ENCODE data around the gene GKN2.
A peak's percentile ranks its signal among the peaks of the same experiment; 100 is the strongest.
"Not testable (repeated sequence)": the region's sequence is repeated elsewhere in the genome, so short reads cannot be mapped to it uniquely, and the experiment has no call there.

GKN2 gene

DNA sequence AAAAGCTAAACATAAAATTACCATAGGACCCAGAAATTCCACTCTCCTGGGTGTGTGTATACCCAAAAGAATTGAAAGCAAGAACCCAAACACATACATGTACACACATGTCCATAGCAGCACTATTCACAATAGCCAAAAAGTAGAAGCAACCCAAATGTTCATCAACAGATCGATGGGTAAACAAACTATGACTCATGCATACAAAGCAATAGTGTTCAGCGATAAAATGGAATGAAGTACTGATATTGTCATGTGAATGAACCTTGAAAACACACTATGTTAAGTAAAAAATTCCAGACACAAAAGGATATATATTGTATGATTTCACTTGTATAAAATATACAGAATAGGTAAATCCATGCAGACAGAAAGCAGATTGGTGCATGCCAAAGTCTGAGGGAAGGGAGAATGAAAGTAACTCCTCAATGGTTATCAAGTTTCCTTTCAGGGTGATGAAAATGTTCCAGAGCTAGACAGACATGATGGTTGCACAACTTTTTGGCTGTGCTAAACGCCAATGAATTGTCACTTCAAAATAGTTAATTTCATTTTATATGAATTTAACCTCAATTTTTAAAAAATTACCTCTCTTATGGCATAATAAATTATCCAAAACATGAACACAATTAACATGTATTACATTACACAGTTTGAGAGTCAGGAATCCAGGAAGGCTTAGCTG is 35.5 kb downstream of the GKN2 start:
- no peak for DNase-seq

DNA sequence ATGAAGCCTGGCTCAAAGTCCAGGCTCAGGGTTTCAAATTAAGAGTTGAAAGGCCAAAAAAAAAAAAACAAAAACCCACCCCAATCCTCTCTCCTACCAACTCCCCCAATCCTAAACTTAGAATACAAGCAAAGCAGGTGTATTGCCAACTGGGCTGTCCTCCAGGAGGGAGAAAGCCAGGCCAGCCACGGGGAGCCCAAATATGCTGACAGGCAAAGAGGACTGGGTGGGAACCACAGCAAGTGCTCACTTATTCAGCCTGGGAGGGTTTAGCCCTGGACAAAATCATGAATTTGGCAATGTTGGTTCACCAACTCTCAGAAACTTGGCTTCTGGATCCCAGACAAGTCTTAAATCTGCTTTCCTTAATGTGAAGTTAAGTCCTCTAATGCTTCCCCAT is 36.5 kb downstream of the GKN2 start:
- DNase-seq: no peak

DNA sequence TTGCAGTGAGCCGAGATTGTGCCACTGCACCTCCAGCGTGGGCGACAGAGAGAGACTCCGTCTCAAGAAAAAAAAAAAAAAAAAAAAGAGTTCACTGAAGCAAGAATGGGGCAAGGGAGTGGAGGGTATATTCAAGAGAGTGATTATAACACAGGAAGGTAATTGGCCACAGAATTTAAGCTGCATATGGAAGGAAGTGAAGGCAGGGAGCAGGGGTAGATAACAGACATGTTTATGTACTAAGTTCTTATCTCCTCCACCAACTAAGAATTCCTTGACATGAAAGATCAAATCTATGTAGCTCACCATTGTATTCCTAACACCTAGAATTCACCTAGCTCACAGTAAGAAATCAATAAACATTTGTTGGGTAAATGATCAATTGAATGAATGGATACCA is 37.3 kb downstream of the GKN2 start:
- DNase-seq: no peak

DNA sequence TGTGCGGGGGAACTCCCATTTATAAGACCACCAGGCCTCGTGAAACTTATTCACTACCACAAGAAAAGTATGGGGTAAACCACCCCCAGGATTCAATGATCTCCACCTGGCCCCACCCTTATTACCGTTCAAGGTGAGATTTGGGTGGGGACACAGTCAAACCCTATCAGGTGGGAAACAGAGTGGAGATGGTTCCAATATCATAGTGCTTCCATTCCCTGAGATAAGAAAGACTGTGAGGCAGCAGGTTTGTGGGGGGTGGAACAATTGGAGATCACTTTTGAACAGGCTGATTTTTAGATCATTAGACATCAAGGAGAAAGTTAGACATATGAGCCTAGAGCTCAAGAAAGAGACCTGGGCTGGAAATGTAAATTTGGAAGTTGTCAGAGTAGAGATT is 39.3 kb downstream of the GKN2 start:
- DNase-seq: no peak

DNA sequence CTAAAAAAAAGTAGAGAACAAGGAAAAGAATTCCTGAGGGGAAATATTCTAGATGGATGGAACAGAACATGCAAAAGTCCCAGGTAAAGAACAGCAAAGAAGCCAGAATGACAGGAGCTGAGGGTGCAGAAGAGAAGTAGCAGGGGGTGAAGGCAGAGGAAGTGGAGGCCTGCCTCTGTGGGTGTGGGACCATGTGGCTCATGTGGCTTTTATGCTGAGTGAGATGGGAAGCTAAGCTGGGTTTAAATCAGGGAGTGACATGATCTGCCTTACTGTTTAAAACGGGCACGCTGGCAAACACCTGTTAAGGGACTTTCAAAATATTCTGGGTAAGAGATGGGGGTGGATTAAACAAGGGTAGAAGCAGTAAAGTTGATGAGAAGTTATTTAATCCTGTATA is 40.0 kb downstream of the GKN2 start:
- no peak for DNase-seq

DNA sequence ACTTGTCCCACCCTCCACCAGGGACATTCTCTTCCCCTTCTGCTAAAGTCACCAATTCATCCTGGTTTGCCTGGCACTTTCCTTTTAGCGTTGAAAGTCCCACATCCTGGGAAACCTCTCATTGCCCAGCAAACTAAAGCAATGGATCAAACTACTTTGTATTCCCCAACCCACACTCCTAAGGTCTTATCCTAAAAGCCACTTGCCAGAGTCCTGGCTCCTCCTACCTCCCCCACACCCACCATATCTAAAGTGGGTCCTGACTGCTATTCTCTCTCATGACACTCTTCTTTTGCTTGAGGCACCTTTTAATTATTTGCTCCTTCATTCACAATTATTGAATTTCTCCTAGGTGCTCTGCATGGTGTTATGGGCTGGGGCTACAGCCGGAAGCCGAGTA is 40.6 kb downstream of the GKN2 start:
- DNase-seq: no peak

DNA sequence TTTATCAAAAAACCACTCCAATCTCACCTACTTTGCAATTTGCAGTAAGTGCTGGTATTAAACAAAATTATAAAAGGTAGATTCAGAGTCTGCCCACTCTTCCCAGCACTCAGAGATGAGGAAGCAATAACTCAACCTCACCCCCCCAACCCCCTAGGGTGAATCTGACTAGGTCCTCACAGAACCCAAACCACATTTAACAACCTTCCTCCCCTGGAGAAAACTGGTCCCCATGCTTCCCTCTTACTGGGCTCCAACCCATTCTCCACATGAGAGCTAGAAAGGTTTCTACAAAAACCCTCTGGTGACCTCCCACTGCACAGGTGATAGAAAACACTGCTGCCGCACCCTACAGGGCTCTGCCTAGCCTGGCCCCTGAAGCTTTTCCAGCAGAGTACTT is 41.0 kb downstream of the GKN2 start:
- no peak for DNase-seq

DNA sequence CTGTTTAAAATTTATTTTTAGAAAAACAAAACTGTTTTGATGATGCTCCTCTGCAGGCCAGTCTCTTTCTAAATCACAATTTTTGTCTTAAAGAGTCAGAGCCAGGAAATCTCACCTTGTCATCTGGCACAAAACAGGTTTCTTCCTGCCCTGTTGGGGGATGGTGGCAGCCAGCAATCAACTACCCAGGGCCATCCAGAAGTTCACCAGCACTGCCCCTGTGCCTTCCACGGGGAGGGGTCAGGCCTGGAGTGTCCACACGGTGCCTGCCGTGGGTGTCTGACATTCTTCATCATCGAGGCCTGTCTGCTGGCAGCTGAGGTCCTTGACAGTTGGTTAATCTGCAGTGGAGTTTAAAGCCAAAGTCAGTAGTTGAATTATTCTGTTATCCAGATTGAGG is 41.4 kb downstream of the GKN2 start:
- no peak for DNase-seq

DNA sequence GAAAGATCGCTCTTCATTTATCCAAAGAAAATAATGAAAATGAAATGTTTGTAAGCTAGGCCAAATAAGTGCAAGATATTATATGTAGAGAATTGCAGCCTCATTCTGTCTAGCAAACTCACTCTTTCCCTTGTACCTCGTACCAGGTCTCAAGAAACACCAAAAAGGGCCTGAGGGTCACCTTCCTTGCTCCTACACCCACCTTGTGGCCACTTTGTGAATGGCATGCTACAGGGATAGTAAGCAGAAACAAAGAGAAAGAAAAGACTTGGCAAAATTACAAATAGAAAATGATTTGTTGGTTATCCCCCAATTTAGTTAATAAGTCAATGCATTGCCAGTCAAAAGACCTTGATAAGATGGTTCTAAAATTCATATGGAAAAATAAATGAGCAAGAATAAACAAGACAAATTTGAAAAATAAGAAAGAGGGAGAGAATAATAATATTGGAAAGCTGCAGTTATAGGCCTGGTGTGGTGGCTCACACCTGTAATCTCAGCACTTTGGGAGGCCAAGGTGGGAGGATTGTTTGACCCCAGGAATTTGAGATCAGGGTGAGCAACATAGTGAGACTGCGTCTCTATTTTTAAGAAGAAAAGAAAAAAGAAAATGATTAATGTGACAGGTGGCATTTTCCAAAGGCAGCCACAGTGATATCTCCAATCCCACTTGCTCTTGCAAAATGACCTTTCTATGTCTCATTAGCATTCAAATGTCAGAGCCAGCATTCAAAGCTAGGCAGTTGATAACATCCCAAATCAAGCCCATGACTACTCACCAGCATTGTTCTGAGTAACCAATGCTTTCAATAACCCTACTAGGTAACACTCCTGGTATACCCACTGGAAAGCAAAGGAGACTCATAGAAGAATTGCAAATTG is 42.7 kb downstream of the GKN2 start:
- peak; percentile 2 for DNase-seq

DNA sequence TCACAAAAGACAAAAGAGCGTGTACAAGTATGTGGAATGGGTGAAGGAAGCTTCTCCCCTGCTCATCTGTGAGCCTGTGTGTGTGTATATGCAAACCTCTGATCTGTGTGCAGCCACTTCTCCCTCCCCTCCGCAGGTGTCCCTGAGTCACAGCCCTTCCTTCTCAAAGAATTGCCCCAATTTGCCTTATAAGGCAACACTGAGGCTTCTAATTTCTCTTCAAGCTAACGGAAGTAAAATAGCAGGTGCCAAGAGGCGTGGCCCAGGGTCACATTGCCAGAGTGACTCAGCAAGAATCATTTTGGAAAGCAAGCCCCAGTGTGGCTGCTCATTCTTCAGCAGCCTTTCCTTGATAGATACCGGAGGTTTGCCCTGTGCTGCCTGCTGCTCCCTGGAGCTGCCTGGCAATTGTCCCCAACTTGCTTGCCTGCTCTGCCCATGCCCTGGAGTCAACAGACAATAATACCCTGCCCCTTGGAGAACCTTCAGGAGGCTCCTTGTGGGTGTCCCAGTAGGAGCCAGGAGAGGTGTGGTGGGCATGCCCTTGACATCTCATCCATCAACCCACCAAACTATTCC is 44.2 kb downstream of the GKN2 start:
- DNase-seq: peak; percentile 33

DNA sequence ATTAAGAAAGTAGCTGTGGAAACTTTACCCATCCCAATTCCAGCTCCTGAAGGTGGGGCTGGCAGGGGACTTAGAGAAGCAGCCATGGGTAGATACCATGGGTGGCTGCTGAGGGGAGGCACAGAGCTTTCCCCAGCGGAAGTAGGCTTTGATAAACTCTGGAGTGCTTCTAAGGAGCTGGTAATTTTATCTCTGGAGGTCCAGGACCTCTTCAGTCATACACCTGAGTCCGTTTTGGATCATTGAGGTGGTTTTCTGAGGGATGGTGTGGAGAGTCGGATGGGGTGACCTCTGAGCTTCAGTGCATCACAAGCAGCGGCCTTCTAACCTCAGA is 44.8 kb downstream of the GKN2 start:
- no peak for DNase-seq

DNA sequence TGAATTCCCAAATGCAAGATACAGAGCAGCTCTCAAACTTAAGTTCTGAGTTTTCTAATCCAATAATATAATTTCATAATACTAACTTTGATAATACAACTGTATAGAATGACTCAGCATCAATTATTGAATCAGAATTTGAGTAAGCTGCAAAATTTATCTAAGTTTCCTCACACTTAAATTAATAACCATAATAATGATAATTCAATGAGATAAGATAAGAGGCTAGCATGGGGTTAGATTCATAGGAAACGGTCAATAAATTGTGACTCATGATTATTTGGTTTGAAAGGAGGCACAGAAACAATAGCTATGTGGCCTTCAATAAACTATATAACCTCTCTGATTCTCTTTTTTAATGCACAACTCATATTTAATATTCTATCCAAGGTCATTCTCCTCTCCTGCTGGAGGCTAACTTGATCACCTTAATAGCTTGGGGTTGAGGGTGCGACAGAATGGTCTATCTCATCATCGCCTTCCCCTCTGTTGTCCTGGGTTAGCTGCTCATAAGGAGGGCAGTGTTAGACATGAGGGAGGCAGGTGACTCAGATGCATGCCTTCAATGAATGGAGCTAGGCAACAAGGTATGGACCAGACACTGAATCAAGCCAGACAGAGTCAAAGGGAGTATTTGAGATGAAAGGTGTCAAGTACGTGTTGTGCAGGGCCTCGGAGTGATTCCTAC is 45.3 kb downstream of the GKN2 start:
- DNase-seq: no peak

DNA sequence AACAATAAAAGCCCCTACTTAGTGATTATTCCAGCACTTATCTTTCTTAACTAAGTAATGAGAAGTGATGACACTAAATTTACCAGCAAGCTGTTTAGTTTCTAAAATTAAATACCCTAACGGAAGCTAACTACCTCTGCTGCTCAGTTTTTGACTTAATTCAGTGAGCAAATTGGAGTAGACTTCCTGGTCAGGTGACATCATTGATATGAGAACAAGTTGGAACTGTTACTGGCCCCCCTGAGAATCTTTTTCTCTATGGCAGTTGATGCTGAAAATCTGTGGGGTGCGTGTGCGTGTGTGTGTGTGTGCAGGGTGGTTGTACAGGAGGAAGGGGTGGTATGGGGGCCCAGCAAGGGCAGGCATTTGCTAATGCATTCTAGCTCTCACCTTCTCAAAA is 46.0 kb downstream of the GKN2 start:
- no peak for DNase-seq

DNA sequence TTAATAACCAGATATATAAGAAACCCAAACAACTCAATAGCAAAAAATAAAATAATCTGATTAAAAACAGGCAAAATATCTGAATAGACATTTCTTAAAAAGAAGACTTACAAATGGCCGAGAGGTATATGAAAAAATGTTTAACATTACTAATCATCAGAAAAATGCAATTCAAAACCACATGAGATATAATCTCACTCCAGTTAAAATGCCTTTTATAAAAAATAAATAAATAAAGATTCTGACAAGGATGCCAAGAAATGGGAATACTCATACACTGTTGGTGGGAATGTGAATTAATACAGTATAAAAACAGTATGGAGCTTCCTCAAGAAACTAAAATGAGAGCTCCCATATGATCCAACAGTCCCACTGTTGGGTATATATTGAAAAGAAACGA is 47.6 kb downstream of the GKN2 start:
- DNase-seq: no peak

DNA sequence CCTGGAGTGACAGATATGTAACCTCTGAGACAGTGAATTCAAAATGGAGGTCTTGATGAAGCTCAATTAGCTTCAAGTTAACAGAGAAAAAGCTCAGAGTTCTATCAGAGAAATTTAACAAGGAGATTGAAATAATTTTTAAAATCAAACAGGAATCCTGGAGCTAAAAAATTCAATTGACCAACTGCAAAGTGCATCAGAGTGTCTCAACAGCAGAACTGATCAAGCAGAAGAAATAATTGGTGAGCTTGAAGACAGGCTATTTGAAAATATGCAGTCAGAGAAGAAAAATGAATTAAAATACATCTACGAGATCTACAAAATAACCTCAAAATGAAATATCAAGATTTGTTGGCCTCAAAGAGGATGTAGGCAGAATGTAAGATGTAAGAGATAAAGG is 51.1 kb downstream of the GKN2 start:
- DNase-seq: no peak

DNA sequence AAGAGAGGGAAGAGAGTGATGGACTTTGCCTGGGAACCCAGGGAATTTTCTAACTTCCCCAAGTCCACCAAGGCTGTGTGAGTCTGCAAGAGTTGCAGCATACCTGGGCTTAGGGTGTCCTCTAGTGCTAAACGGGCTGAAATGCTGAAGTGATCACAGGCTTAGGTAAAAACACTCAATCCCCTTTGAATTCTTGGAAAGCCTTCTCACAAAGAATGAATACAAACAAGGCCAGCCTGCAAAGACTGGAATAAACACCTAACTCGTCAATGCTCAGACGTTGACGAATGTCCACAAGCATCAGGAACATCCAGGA is 51.5 kb downstream of the GKN2 start:
- DNase-seq: no peak

DNA sequence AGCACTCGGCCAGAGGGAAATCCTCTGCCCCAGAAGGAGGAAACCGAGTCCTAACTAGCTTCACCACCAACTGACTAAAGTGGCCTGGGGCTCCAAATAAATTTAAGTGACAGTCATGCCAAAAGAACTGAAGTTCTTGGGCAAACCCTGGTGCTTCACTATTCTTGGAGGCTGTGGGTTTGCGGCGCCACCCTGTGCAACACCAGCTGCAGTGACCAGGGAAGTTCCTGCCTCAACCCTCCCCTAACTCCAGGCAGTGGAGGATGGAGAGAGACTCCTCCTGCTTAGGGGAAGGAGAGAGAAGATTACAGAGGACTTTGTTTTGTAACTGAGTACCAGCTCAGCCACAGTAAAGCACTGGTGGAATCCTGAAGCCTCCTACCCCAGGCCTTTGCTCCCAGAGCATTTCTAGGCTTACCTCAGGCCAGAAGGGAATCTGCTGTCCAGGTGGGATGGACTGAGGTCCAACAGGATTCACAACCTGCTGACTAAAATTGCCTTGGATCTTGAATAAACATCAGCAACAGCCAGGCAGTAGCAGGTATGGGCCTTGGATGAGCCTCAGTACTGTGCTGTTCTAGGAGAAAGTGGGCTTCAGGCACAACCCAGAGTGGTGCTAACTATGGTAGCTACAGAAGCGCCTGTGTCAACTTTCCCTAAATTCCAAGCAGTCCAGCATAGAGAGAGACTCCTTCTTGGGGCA is 52.0 kb downstream of the GKN2 start:
- no peak for DNase-seq

DNA sequence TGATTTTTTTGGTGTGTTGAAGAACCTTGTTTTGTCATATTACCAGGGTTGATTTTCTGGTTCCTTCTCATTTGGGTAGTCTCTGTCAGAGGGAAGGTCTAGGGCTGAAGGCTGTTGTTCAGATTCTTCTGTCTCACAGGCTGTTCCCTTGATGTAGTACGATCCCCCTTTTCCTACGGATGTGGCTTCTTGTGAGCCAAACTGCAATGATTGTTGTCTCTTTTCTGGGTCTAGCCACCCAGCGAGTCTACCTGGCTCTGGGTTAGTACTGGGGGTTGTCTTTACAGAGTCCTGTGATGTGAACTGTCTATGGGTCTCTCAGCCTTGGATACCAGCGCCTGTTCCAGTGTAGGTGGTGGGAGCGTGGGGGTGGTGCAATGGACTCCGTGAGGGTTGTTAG is 56.7 kb downstream of the GKN2 start:
- not testable (repeated sequence) for DNase-seq

All from NCI-H2227 treated with DMSO at 0.1 percent for 48 hours (cell line).